Loucy (cell line): ENCODE measurements around the gene ATXN7L3.

ENCODE experiments used
- EZH2phosphoT487 ChIP-seq: fragments of 200-600 bp; IDR thresholded peaks from 2 replicates; pipeline ENCODE4 v1.6.1; 2018; ENCODE audit warnings: antibody characterized with exemption, mild to moderate bottlenecking, moderate library complexity, borderline replicate concordance
- TF ChIP-seq, protein P1 (sequence below): fragments of 200-600 bp; sonication (generic); conservative IDR thresholded peaks from 2 replicates; pipeline ENCODE4 v1.5.1; 2014; ENCODE audit warnings: mild to moderate bottlenecking, antibody characterized with exemption, low read length

DNA sequence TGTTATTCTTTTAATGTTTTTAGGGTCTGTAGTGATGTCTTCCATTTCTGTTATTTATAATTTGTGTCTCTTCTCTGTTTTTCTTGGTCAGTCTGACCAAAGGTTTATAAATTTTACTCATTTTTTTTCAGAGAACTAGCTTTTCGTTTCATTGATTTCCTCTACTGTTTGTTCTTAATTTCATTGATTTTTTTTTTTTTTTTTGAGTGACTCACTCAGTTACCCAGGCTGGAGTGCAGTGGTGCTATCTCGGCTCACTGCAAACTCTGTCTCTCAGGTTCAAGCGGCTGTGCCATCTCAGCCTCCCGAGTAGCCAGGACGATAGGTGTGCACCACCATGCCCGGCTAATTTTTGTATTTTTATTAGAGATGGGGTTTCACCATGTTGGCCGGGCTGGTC is 32.4 kb upstream of the ATXN7L3 start:
- TF ChIP-seq, protein P1, sequence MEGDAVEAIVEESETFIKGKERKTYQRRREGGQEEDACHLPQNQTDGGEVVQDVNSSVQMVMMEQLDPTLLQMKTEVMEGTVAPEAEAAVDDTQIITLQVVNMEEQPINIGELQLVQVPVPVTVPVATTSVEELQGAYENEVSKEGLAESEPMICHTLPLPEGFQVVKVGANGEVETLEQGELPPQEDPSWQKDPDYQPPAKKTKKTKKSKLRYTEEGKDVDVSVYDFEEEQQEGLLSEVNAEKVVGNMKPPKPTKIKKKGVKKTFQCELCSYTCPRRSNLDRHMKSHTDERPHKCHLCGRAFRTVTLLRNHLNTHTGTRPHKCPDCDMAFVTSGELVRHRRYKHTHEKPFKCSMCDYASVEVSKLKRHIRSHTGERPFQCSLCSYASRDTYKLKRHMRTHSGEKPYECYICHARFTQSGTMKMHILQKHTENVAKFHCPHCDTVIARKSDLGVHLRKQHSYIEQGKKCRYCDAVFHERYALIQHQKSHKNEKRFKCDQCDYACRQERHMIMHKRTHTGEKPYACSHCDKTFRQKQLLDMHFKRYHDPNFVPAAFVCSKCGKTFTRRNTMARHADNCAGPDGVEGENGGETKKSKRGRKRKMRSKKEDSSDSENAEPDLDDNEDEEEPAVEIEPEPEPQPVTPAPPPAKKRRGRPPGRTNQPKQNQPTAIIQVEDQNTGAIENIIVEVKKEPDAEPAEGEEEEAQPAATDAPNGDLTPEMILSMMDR: no peak
- TF ChIP-seq EZH2phosphoT487: no peak
